T-helper 1 cell treated with Interleukin-12 subunit alpha and Interleukin-12 subunit beta and Interleukin-4 antibody, amounts not matched to agents 30 ng/mL and 1 ng/mL, for 36 hours (primary cell): ENCODE measurements around the gene CFC1B. TPM values are rescaled to one million over a fixed set of nuclear protein-coding genes. Genes with fewer than 3 reads are reported as not detected.
"Not testable (repeated sequence)": the region's sequence is repeated elsewhere in the genome, so short reads cannot be mapped to it uniquely, and the experiment has no call there.

ENCODE experiments used
- intact Hi-C: fragments of 100-400 bp; cut with micrococcal nuclease; formaldehyde crosslinking; loops from one replicate; pipeline ENCODE4 v1.15.1; 2024
- total RNA-seq: library from RNA; stranded (reverse); gene quantifications from 2 replicates; pipeline ENCODE4 v1.2.3, GENCODE V29; 2022

The CFC1B gene
- total RNA-seq, 1 donor from 2014 or later, result not detected

- intact Hi-C loops, result not testable (repeated sequence)
These were observed 45.1 kb downstream of the CFC1B start for GRCh38 chr2:130566165-130566564.

GRCh38 chr2:130571929-130572328 is 50.9 kb downstream of the CFC1B start:
- intact Hi-C loops, result not testable (repeated sequence)

DNA sequence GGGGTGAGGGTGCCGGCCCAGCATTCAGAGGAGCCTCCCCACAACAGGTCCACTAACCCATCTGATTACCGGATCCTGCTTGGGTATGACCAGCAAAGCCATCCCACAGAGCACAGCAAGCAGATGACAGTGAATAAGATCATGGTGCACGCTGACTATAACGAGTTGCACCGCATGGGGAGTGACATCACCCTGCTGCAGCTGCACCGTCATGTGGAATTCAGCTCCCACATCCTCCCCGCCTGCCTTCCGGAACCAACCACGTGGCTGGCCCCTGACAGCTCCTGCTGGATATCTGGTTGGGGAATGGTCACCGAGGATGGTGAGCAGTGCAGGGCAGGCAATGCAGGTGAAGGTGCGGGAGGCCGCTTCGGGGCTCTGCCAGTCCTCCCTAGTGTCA is 53.2 kb downstream of the CFC1B start:
- intact Hi-C loops, result not testable (repeated sequence)

DNA sequence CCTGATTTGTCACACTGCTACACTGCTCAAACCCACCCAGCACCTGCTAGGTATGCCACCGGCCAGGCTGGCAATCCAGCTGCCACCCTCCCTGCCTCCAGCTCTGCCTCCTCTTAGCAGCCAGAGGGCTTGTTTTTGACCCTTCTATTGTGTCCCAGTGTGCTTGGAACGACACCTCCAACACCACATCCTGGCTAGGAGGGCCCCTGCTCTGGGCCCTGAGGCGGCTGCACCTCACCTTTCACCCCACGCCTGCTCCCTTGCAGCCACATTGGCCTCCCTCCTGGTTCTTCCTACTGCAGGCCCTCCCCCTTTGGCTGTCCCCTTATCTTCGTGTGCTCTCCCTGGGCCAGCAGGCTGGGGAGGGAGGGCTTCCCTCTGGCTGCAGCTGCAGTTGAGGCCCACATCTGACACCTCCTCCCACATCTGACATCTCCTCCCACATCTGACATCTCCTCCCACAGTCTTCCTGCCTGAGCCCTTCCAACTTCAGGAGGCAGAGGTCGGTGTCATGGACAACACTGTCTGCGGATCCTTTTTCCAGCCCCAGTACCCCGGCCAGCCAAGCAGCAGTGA is 55.3 kb downstream of the CFC1B start:
- intact Hi-C loops, result not testable (repeated sequence)

GRCh38 chr2:130577559-130577958 is 56.5 kb downstream of the CFC1B start:
- intact Hi-C loops, result not testable (repeated sequence)

Other genes with a start within 250 kb of the CFC1B start
- 79.3 and 86.2 TPM in 2 replicates for gene IMP4, start 178.3 kb upstream of the CFC1B start, total RNA-seq
- 86.2 and 87.0 TPM in 2 replicates for gene PTPN18, start 165.2 kb upstream of the CFC1B start, total RNA-seq
- not detected in 2 replicates for gene POTEI, start 11.9 kb upstream of the CFC1B start, total RNA-seq
- gene CFC1, start 78.4 kb downstream of the CFC1B start, total RNA-seq, result not detected in 2 replicates
- gene POTEJ, start 90.2 kb downstream of the CFC1B start, total RNA-seq, result not detected in 2 replicates
- not detected in 2 replicates for gene GPR148, start 207.8 kb downstream of the CFC1B start, total RNA-seq
- not detected in 2 replicates for gene AMER3, start 234.3 kb downstream of the CFC1B start, total RNA-seq